ENCODE data around the gene SHC3.

GRCh38 chr9:89161221-89161620, 17.4 kb downstream of the SHC3 start:
- TF ChIP-seq, protein P1, sequence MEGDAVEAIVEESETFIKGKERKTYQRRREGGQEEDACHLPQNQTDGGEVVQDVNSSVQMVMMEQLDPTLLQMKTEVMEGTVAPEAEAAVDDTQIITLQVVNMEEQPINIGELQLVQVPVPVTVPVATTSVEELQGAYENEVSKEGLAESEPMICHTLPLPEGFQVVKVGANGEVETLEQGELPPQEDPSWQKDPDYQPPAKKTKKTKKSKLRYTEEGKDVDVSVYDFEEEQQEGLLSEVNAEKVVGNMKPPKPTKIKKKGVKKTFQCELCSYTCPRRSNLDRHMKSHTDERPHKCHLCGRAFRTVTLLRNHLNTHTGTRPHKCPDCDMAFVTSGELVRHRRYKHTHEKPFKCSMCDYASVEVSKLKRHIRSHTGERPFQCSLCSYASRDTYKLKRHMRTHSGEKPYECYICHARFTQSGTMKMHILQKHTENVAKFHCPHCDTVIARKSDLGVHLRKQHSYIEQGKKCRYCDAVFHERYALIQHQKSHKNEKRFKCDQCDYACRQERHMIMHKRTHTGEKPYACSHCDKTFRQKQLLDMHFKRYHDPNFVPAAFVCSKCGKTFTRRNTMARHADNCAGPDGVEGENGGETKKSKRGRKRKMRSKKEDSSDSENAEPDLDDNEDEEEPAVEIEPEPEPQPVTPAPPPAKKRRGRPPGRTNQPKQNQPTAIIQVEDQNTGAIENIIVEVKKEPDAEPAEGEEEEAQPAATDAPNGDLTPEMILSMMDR (conservative IDR thresholded peaks at IDR 0.05 in 1 of 2, IDR thresholded peaks at IDR 0.05 in 1 of 2; ENCODE audit: extremely low read depth in 1 of 2, insufficient read depth in 1 of 2, low read depth in 1 of 2, low read length in 2 of 2) = no peak
- TF ChIP-seq EZH2 (IDR thresholded peaks at IDR 0.05; ENCODE audit: borderline replicate concordance, low read length) = no peak

Data from mammary epithelial cell (primary cell).